ENCODE measurements around the gene FRMPD4. TPM values are rescaled to one million over a fixed set of nuclear protein-coding genes. Genes with fewer than 3 reads are reported as not detected.

The FRMPD4 gene
- total RNA-seq, 1 donor from 2014 or later = 0.79 TPM

DNA sequence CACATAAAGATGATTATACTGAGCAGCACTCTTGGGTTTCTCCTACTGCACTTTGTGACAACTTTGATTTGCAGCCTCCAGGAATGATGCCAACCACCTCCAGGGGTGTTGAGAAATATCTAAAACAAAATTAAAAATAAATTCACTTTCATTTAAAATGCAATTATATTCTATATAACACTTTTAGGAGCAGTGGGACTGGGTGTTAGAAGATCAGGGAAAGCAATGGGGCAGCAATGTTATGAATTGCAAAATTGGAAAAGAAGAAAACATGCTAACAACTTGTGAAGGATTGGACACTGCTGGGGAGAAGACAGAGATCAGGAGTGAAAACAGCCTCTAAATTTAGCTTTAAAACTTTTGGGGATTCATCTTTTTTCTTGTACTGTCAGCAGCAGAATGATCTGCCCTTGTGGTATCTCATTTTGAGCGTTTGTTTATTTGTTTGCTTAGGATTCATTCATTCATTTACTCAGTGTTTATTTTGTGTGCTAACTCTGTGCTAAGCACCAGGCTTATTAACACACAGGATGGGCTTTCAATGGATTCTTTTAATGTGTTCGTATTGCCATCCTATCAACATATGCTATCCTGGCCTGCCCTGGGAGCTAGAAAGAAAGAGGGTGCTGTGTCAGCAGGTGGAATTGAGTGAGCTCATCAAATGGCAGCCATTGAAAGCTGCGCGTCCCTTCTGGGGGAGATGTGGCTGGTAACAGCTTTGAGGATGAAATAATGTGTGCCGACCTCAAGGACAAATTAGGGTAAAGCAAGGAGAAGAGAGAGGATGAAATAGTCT is 96.5 kb downstream of the FRMPD4 start:
- DNase-seq (ENCODE audit: low read depth) (no peak), FAIRE-seq (no peak)

DNA sequence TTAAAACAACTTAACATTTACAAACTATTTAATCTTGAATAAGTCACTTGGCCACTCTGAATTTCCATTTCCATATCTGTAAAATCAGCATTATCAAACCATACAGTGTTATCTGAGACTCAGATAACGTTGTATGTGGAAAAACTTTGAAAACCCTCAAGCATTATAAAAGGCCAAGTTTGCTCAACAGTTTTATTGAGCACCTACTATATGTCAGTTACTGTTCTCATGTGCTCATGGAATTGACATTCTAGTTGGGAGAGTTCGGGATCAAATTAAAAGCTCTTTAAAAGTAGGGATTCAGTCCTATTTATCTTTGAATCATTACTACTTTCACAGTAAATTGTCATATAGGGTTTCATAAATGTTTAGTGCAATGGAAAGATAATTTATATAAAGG is 97.9 kb downstream of the FRMPD4 start:
- H3K27me3 ChIP-seq (ENCODE audit: control insufficient read depth, insufficient read depth, low read length) = no peaks in the 10 kb centered on the region
- no peak overlapping the region for H3K4me3 ChIP-seq (ENCODE audit: low read depth, low read length)
- TF ChIP-seq, protein P1, sequence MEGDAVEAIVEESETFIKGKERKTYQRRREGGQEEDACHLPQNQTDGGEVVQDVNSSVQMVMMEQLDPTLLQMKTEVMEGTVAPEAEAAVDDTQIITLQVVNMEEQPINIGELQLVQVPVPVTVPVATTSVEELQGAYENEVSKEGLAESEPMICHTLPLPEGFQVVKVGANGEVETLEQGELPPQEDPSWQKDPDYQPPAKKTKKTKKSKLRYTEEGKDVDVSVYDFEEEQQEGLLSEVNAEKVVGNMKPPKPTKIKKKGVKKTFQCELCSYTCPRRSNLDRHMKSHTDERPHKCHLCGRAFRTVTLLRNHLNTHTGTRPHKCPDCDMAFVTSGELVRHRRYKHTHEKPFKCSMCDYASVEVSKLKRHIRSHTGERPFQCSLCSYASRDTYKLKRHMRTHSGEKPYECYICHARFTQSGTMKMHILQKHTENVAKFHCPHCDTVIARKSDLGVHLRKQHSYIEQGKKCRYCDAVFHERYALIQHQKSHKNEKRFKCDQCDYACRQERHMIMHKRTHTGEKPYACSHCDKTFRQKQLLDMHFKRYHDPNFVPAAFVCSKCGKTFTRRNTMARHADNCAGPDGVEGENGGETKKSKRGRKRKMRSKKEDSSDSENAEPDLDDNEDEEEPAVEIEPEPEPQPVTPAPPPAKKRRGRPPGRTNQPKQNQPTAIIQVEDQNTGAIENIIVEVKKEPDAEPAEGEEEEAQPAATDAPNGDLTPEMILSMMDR (IDR thresholded peaks at IDR 0.05; ENCODE audit: insufficient read depth, low read length, severe bottlenecking) = no peak
- no peaks in the 10 kb centered on the region for H3K36me3 ChIP-seq (ENCODE audit: control insufficient read depth, insufficient read depth, low read length)
- DNase-seq (ENCODE audit: low read depth) (no peak), FAIRE-seq (no peak)

More for the DNA sequence above, 96.5 kb downstream of the FRMPD4 start:
- no peak overlapping the region for H3K4me3 ChIP-seq (ENCODE audit: low read depth, low read length)
- no peaks in the 10 kb centered on the region for H3K36me3 ChIP-seq (ENCODE audit: control insufficient read depth, insufficient read depth, low read length)
- TF ChIP-seq, protein P1 (IDR thresholded peaks at IDR 0.05; ENCODE audit: insufficient read depth, low read length, severe bottlenecking) = no peak
- H3K27me3 ChIP-seq (ENCODE audit: control insufficient read depth, insufficient read depth, low read length) = no peaks in the 10 kb centered on the region

DNA sequence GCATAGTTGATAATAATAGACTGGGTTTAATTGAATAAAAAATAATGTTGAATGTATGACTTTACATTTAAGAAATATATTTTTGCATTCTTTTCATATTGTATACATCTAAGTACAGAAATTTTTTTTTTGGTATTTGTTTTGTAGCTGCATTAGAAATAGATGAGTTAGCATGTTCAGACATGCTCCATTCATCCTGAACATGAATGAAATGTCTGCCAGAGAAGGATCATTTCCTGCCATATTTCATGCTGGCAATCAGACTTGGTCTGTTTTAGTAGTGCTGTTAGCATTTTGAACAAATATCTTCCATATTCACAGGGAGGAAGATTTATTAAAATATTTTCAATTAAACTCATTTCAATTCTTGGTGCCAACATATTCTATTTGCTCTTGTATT is 98.9 kb downstream of the FRMPD4 start:
- TF ChIP-seq, protein P1 (IDR thresholded peaks at IDR 0.05; ENCODE audit: insufficient read depth, low read length, severe bottlenecking) = no peak
- Histone ChIP-seq H3K36me3 (ENCODE audit: control insufficient read depth, insufficient read depth, low read length) (no peaks in the 10 kb centered on the region), H3K27me3 (ENCODE audit: control insufficient read depth, insufficient read depth, low read length) (no peaks in the 10 kb centered on the region), H3K4me3 (ENCODE audit: low read depth, low read length) (no peak overlapping the region)
- DNase-seq (ENCODE audit: low read depth) (peak; percentile 77), FAIRE-seq (no peak)

DNA sequence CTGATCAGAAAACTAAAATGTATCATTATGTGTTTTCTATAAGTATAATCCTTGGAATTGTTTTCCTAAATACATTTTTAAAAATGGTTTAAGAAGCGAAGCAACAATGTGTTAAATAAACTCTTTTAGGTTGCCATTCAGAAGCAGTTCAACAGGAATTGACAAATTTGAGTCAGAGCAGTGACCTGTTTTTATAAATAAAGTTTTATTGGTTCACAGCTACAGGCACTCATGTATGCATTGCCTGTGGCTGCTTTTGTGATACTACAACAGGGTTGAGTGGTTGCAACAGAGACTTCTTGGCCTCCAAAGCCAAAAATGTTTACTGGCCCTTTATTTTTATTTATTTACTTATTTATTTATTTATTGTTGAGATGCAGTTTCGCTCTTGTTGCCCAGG is 99.5 kb downstream of the FRMPD4 start:
- no peak overlapping the region for H3K4me3 ChIP-seq (ENCODE audit: low read depth, low read length)
- DNase-seq (ENCODE audit: low read depth) = no peak
- no peaks in the 10 kb centered on the region for H3K36me3 ChIP-seq (ENCODE audit: control insufficient read depth, insufficient read depth, low read length)
- TF ChIP-seq, protein P1 (IDR thresholded peaks at IDR 0.05; ENCODE audit: insufficient read depth, low read length, severe bottlenecking) = no peak
- FAIRE-seq = no peak
- no peaks in the 10 kb centered on the region for H3K27me3 ChIP-seq (ENCODE audit: control insufficient read depth, insufficient read depth, low read length)

DNA sequence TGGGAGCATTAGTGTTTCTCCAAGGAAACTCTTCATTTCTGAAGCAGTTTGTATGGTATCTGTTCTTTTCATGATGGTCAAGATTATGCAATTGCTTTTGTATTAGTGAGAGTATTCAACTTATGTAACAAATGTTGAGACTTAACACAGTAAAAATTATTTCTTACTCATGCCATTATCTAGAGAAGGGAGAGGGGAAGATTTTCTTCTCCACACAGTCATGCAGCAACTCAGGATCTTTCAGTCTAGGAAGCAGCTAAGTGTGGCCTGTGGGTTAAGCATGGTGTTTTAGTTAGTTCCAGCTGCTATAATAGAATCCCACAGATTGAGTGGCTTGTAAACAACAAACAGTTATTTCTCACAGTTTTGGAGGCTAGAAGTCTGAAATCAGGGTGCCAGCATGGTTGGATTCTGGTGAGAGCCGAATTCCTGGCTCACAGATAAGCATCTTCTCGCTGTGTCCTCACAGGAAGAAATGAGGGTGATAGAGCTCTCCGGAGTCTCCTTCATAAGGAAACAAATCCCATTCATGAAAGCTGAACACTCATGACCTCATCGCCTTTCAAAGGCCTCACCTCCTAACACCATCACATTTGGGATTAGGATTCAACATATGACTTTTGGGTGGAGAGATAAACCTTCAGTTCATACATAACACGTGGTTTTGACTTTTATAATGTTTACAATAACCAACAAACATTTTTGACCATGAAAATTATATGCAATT is 101.2 kb downstream of the FRMPD4 start:
- H3K4me3 ChIP-seq (ENCODE audit: low read depth, low read length) = no peak overlapping the region
- no peak for DNase-seq (ENCODE audit: low read depth)
- H3K27me3 ChIP-seq (ENCODE audit: control insufficient read depth, insufficient read depth, low read length) = no peaks in the 10 kb centered on the region
- FAIRE-seq = no peak
- TF ChIP-seq, protein P1 (IDR thresholded peaks at IDR 0.05; ENCODE audit: insufficient read depth, low read length, severe bottlenecking) = no peak
- H3K36me3 ChIP-seq (ENCODE audit: control insufficient read depth, insufficient read depth, low read length) = no peaks in the 10 kb centered on the region

All from bronchial epithelial cell (primary cell).